ENCODE data around the gene ITGA8.
"Not testable (repeated sequence)": the region's sequence is repeated elsewhere in the genome, so short reads cannot be mapped to it uniquely, and the experiment has no call there.

Gene ITGA8

DNA sequence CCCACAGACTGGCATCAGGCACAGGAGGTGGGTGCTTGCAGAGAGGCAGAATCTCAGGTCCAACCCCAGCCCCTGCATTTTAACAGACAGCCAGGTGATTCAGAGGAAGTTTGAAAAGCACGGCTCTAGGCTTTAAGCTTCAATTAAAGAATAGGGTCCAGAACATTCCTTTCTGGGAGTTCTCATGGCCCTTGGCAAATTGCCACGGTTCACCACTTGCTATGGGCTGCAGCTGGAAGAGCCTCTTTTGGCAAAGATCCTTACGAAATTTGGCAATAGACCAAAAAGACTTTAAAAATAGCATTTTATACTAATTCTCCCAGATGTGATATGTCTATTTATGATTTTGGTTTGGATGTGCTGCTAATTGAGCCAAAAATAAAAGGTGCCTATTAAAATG is 148.1 kb downstream of the ITGA8 start:
- no peaks in the 10 kb centered on the region for H3K36me3 ChIP-seq (ENCODE audit: control insufficient read depth, low read depth, low read length)
- peaks cover 3% of the 10 kb centered on the region for H3K4me1 ChIP-seq (ENCODE audit: control insufficient read depth, low read depth, low read length)
- no peak overlapping the region for H3K9ac ChIP-seq (ENCODE audit: low read length)
- H3K27me3 ChIP-seq (ENCODE audit: control insufficient read depth, insufficient read depth, low read length) = no peaks in the 10 kb centered on the region
- H3K9me3 ChIP-seq (ENCODE audit: control insufficient read depth, low read depth, low read length) = no peaks in the 10 kb centered on the region
- H3K27ac ChIP-seq (ENCODE audit: low read length) = no peak overlapping the region
- H3K4me3 ChIP-seq (ENCODE audit: low read length) = no peak overlapping the region

DNA sequence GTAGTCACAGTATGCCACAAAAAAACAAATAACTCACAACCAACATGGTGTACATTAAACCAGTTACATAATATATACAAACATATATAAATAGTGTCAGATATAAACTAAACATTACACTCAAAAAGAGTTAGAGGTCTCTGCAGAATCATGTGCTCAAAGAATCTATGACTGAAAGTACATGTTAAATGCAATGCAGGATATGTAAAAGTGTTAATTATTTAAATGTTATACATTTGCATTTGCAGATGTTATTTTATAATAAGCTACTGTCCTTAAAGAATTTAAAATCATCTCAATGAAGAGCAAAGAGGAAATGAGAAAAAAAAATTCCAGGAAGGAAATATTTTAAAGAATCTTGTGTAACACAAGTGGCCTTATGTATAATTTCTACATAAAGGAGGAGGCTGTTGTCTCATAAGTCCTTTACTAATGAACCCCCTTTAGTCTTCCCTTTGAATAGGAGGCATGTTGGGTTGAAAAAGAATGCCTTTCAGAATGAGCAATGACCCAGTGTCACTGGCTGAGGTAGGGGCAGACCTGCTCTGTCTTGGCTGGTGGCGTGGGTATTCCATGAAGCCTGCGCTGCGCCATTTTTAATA is 148.9 kb downstream of the ITGA8 start:
- Histone ChIP-seq H3K27me3 (ENCODE audit: control insufficient read depth, insufficient read depth, low read length) (no peaks in the 10 kb centered on the region), H3K9ac (ENCODE audit: low read length) (no peak overlapping the region), H3K36me3 (ENCODE audit: control insufficient read depth, low read depth, low read length) (no peaks in the 10 kb centered on the region), H3K4me1 (ENCODE audit: control insufficient read depth, low read depth, low read length) (peaks cover 3% of the 10 kb centered on the region), H3K4me3 (ENCODE audit: low read length) (no peak overlapping the region), H3K9me3 (ENCODE audit: control insufficient read depth, low read depth, low read length) (no peaks in the 10 kb centered on the region), H3K27ac (ENCODE audit: low read length) (no peak overlapping the region)

DNA sequence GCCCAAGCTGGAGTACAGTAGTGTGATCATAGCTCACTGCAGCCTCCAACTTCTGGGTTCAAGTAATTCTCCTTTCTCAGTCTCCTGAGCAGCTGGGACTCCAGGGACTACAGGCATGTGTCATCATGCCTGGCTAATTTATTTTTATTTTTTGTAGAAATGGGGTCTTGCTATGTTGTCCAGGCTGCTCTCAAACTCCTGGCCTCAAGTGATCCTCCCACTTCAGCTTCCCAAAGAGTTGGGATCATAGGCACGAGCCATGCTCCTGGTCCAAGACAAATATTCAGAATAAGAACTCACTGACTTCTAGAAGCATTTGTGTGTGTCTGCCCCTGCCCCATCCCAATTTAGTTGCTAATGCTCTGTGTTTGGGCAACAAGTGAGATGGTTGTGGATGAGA is 151.8 kb downstream of the ITGA8 start:
- Histone ChIP-seq H3K27me3 (ENCODE audit: control insufficient read depth, insufficient read depth, low read length) (no peaks in the 10 kb centered on the region), H3K9ac (ENCODE audit: low read length) (no peak overlapping the region), H3K27ac (ENCODE audit: low read length) (no peak overlapping the region), H3K4me1 (ENCODE audit: control insufficient read depth, low read depth, low read length) (peaks cover 3% of the 10 kb centered on the region), H3K4me3 (ENCODE audit: low read length) (no peak overlapping the region), H3K36me3 (ENCODE audit: control insufficient read depth, low read depth, low read length) (no peaks in the 10 kb centered on the region), H3K9me3 (ENCODE audit: control insufficient read depth, low read depth, low read length) (no peaks in the 10 kb centered on the region)

DNA sequence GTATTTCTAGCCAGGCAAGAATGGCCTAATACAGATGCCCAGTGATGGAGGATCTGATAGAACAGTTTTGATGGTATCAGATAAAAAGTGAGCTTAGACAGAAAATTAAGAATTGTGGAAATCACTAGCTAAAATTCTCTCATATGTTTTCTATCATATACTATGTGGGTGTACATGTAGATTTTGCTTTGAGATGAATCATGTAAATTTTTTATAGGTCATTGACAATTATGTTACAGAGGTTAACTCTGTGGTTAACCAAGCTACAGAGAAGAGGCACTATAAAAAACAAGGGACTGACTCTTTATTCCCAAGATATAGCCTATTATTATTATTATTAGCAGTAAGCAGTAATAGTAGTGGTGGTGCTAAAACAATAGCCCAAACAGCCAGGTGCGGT is 156.5 kb downstream of the ITGA8 start:
- Histone ChIP-seq H3K4me1 (ENCODE audit: control insufficient read depth, low read depth, low read length) (no peaks in the 10 kb centered on the region), H3K9ac (ENCODE audit: low read length) (no peak overlapping the region), H3K36me3 (ENCODE audit: control insufficient read depth, low read depth, low read length) (no peaks in the 10 kb centered on the region), H3K27ac (ENCODE audit: low read length) (no peak overlapping the region), H3K4me3 (ENCODE audit: low read length) (no peak overlapping the region), H3K27me3 (ENCODE audit: control insufficient read depth, insufficient read depth, low read length) (no peaks in the 10 kb centered on the region), H3K9me3 (ENCODE audit: control insufficient read depth, low read depth, low read length) (no peaks in the 10 kb centered on the region)

DNA sequence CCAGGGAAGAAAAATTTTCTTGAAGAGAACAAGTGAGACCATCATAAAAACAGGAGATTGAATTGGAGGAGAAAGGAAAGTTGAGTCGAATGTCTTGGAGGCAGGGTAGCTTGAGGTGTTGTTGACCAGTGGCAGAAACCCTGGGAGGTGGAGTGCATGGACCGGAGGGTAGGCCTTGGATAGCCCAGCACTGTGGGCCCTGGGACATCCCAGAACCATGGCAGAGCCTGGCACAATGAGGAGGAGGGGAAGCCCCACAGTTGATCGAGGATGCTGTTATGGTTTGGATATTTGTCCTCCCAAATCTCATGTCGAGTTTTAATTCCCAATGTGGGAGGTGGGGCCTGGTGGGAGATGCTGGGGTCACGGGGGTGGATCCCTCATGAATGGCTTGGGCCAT is 157.1 kb downstream of the ITGA8 start:
- no peaks in the 10 kb centered on the region for H3K36me3 ChIP-seq (ENCODE audit: control insufficient read depth, low read depth, low read length)
- no peaks in the 10 kb centered on the region for H3K4me1 ChIP-seq (ENCODE audit: control insufficient read depth, low read depth, low read length)
- no peak overlapping the region for H3K9ac ChIP-seq (ENCODE audit: low read length)
- no peaks in the 10 kb centered on the region for H3K9me3 ChIP-seq (ENCODE audit: control insufficient read depth, low read depth, low read length)
- H3K27ac ChIP-seq (ENCODE audit: low read length) = no peak overlapping the region
- H3K4me3 ChIP-seq (ENCODE audit: low read length) = no peak overlapping the region
- no peaks in the 10 kb centered on the region for H3K27me3 ChIP-seq (ENCODE audit: control insufficient read depth, insufficient read depth, low read length)

DNA sequence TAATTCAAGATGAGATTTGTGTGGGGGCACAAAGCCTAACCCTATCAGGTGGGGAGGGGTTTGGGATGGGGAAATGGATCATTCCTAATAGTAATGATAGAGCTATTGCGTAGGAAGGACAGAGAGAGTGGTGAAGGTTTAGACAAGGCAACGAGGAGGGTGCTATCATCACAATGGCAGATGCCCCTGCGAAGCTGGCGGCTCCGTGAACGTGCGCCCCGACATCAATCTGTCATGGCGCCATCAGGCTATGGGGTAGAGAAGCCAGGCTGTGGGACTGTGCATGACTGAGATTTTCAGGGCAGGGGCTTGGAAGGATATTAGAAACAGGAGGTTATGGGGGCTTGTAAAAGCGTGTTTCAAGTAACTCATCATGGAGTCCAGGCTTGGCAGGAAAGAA is 157.6 kb downstream of the ITGA8 start:
- Histone ChIP-seq H3K4me3 (ENCODE audit: low read length) (no peak overlapping the region), H3K9ac (ENCODE audit: low read length) (no peak overlapping the region), H3K27ac (ENCODE audit: low read length) (no peak overlapping the region), H3K27me3 (ENCODE audit: control insufficient read depth, insufficient read depth, low read length) (no peaks in the 10 kb centered on the region), H3K4me1 (ENCODE audit: control insufficient read depth, low read depth, low read length) (no peaks in the 10 kb centered on the region), H3K9me3 (ENCODE audit: control insufficient read depth, low read depth, low read length) (no peaks in the 10 kb centered on the region), H3K36me3 (ENCODE audit: control insufficient read depth, low read depth, low read length) (no peaks in the 10 kb centered on the region)

DNA sequence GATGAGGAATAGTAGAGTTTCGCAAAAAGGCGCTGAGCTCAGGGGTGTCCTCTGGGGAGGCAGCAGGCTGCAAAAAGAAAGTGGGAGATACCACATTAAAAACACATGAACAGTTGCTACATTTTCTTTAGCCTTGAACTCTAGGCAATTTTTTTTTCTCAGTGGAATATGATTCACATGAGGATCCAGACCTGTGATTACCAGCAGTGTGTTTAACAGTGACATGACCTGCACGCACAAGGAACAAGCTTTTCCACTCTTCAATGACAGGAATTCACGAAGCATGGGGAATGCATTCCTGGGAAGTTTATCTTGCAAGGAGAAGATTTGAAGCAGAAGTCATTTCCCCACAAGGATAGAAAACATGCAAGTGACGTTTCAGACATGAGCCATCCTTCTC is 161.6 kb downstream of the ITGA8 start:
- H3K27ac ChIP-seq (ENCODE audit: low read length) = no peak overlapping the region
- H3K36me3 ChIP-seq (ENCODE audit: control insufficient read depth, low read depth, low read length) = no peaks in the 10 kb centered on the region
- H3K27me3 ChIP-seq (ENCODE audit: control insufficient read depth, insufficient read depth, low read length) = no peaks in the 10 kb centered on the region
- H3K4me3 ChIP-seq (ENCODE audit: low read length) = no peak overlapping the region
- no peaks in the 10 kb centered on the region for H3K9me3 ChIP-seq (ENCODE audit: control insufficient read depth, low read depth, low read length)
- no peak overlapping the region for H3K9ac ChIP-seq (ENCODE audit: low read length)
- H3K4me1 ChIP-seq (ENCODE audit: control insufficient read depth, low read depth, low read length) = no peaks in the 10 kb centered on the region

DNA sequence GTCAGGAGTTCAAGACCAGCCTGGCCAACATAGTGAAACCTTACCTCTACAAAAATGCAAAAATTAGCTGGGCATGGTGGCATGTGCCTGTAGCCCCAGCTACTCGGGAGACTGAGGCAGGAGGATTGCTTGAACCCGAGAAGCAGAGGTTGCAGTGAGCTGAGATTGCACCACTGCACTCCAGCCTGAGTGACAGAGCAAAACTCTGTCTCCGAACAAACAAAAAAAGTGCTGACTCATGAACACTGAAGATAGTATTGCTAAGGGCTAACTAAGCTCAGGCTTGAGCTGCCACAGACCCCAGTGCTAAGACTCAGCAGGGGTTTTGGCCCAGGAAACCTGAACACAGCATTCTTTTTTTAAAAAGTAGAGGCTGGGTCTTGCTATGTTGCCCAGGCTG is 162.6 kb downstream of the ITGA8 start:
- H3K9me3 ChIP-seq (ENCODE audit: control insufficient read depth, low read depth, low read length); H3K27ac ChIP-seq (ENCODE audit: low read length); H3K4me1 ChIP-seq (ENCODE audit: control insufficient read depth, low read depth, low read length); H3K9ac ChIP-seq (ENCODE audit: low read length); H3K4me3 ChIP-seq (ENCODE audit: low read length); H3K27me3 ChIP-seq (ENCODE audit: control insufficient read depth, insufficient read depth, low read length); H3K36me3 ChIP-seq (ENCODE audit: control insufficient read depth, low read depth, low read length): not testable (repeated sequence)

DNA sequence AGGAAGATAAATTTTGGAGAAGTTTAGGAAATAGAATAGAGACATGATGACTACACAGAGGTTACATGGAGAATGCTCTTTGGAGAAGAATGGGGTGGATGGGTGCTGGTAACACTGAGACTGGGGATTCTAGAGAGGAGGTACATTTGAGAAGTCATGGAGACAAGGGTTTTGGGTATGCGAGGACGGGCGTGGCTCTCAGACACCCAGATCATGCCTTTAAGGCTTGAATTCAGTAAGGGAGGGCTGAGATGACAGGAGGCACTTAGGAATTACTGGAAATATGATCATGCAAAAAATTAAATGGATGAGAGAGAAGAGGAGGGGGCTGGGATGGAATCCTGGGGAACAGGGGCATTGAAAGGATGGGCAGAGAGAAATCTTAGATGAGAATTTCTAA is 168.8 kb downstream of the ITGA8 start:
- H3K9ac ChIP-seq (ENCODE audit: low read length) = no peak overlapping the region
- H3K27ac ChIP-seq (ENCODE audit: low read length) = no peak overlapping the region
- no peaks in the 10 kb centered on the region for H3K27me3 ChIP-seq (ENCODE audit: control insufficient read depth, insufficient read depth, low read length)
- no peaks in the 10 kb centered on the region for H3K4me1 ChIP-seq (ENCODE audit: control insufficient read depth, low read depth, low read length)
- no peak overlapping the region for H3K4me3 ChIP-seq (ENCODE audit: low read length)
- H3K36me3 ChIP-seq (ENCODE audit: control insufficient read depth, low read depth, low read length) = no peaks in the 10 kb centered on the region
- H3K9me3 ChIP-seq (ENCODE audit: control insufficient read depth, low read depth, low read length) = no peaks in the 10 kb centered on the region

DNA sequence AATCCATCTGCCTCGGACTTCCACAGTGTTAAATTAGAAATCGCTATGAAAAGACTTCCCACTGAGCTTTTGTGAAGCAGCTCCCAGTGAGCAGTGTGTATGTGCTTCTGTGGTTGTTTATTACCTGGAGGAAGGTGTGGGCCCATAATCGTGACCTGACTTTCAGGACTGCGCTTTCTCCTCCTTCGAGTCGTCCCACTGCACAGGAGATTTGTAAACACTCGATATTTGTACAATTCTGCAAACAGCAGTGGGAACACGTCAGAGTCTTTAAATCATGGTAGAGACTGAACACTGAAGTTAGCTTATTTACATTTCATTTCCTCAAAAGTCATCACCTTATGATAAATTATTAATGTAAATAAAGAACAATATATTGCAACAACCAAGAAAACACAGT is 171.4 kb downstream of the ITGA8 start:
- Histone ChIP-seq H3K4me1 (ENCODE audit: control insufficient read depth, low read depth, low read length) (no peaks in the 10 kb centered on the region), H3K9ac (ENCODE audit: low read length) (no peak overlapping the region), H3K27ac (ENCODE audit: low read length) (no peak overlapping the region), H3K9me3 (ENCODE audit: control insufficient read depth, low read depth, low read length) (no peaks in the 10 kb centered on the region), H3K36me3 (ENCODE audit: control insufficient read depth, low read depth, low read length) (no peaks in the 10 kb centered on the region), H3K27me3 (ENCODE audit: control insufficient read depth, insufficient read depth, low read length) (no peaks in the 10 kb centered on the region), H3K4me3 (ENCODE audit: low read length) (no peak overlapping the region)

DNA sequence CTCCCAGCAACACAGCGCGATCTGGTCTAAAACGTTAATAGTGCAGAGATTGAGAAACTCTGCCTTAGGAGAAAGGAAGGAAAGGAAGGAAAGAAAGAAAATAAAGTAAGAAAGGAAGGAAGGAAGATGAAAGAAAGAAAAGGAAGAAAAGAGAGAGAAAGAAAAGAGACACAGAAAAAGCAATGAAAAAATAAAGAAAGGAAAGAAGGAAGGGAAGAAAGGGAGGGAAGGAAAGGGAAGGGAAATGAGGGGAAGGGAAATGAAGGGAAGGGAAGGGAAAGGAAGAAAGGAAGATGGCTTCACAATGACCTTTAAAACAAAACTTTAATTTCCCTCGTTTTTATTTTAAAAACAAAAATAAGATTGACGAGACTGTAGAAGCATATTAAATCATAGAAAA is 173.1 kb downstream of the ITGA8 start:
- Histone ChIP-seq H3K4me3 (ENCODE audit: low read length) (no peak overlapping the region), H3K36me3 (ENCODE audit: control insufficient read depth, low read depth, low read length) (no peaks in the 10 kb centered on the region), H3K9me3 (ENCODE audit: control insufficient read depth, low read depth, low read length) (no peaks in the 10 kb centered on the region), H3K27me3 (ENCODE audit: control insufficient read depth, insufficient read depth, low read length) (no peaks in the 10 kb centered on the region), H3K27ac (ENCODE audit: low read length) (no peak overlapping the region), H3K4me1 (ENCODE audit: control insufficient read depth, low read depth, low read length) (no peaks in the 10 kb centered on the region), H3K9ac (ENCODE audit: low read length) (no peak overlapping the region)

DNA sequence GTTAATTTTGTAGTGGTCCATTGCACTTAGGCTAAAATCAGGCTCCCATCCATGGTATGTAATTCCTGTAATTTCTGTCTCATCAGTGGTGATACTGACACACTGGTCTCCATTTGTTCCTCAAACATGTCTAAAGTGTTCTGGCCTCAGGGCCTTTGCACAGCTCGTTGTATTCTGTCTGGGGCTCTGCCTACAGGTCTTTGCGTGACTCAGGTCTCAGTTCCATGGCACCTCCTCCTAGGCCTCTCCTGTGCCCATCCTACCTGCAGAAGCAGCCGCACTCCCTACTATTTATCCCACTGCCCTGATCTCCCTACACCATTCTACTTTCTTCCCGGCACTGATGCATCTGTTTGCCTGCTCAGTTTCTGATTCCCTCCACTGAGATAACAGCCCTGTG is 173.8 kb downstream of the ITGA8 start:
- H3K4me3 ChIP-seq (ENCODE audit: low read length) = no peak overlapping the region
- H3K36me3 ChIP-seq (ENCODE audit: control insufficient read depth, low read depth, low read length) = no peaks in the 10 kb centered on the region
- no peaks in the 10 kb centered on the region for H3K27me3 ChIP-seq (ENCODE audit: control insufficient read depth, insufficient read depth, low read length)
- no peak overlapping the region for H3K9ac ChIP-seq (ENCODE audit: low read length)
- no peaks in the 10 kb centered on the region for H3K9me3 ChIP-seq (ENCODE audit: control insufficient read depth, low read depth, low read length)
- H3K27ac ChIP-seq (ENCODE audit: low read length) = no peak overlapping the region
- H3K4me1 ChIP-seq (ENCODE audit: control insufficient read depth, low read depth, low read length) = no peaks in the 10 kb centered on the region
